Liver (tissue), 9 donors: Measurements from ENCODE around the gene USH2A. TPM values are rescaled to one million over a fixed set of nuclear protein-coding genes. Genes with fewer than 3 reads are reported as not detected.

Experiments
- DNase-seq: peaks from one replicate; pipeline ENCODE4 v3.0.0-alpha.2; 2017; ENCODE audit warnings: low spot score
- H3K27ac ChIP-seq, 2 donors: one replicate each; pipeline ENCODE4 v1.7.0; 2013; ENCODE audit warnings: inconsistent platforms in 2 of 2, low read length in 2 of 2, control low read depth in 1 of 2, low read depth in 1 of 2, mild to moderate bottlenecking in 1 of 2
- H3K27me3 ChIP-seq, 4 donors: one replicate each; pipeline versions ENCODE4 v1.6.1 to v1.7.0; 2013; ENCODE audit warnings: low read length in 3 of 4, inconsistent platforms in 1 of 4, mild to moderate bottlenecking in 1 of 4, moderate library complexity in 1 of 4; ENCODE audit not compliant: control insufficient read depth in 4 of 4, insufficient read depth in 4 of 4
- H3K36me3 ChIP-seq, 4 donors: one replicate each; pipeline versions ENCODE4 v1.6.1 to v1.7.0; 2013; ENCODE audit warnings: low read length in 3 of 4, mild to moderate bottlenecking in 3 of 4, low read depth in 1 of 4, moderate library complexity in 1 of 4; ENCODE audit not compliant: control insufficient read depth in 4 of 4, insufficient read depth in 3 of 4
- H3K4me1 ChIP-seq, 4 donors: one replicate each; pipeline versions ENCODE4 v1.6.1 to v1.7.0; 2013; ENCODE audit warnings: low read length in 3 of 4, mild to moderate bottlenecking in 3 of 4, moderate library complexity in 1 of 4; ENCODE audit not compliant: control insufficient read depth in 4 of 4, insufficient read depth in 4 of 4
- H3K4me3 ChIP-seq, 3 donors: one replicate each; pipeline versions ENCODE4 v1.6.1 to v1.7.0; 2013; ENCODE audit warnings: low read length in 3 of 3, control low read depth in 1 of 3, low read depth in 1 of 3, mild to moderate bottlenecking in 1 of 3
- H3K9ac ChIP-seq, 2 donors: one replicate each; pipeline ENCODE4 v1.7.0; 2013; ENCODE audit warnings: low read length in 2 of 2, mild to moderate bottlenecking in 2 of 2, moderate library complexity in 2 of 2, control low read depth in 1 of 2, low read depth in 1 of 2
- H3K9me3 ChIP-seq, 4 donors: one replicate each; pipeline versions ENCODE4 v1.6.1 to v1.7.0; 2013; ENCODE audit warnings: low read length in 3 of 4; ENCODE audit not compliant: control insufficient read depth in 4 of 4
- ATF3 ChIP-seq: IDR thresholded peaks from 2 replicates; pipeline ENCODE4 v1.6.1; 2016; ENCODE audit warnings: antibody characterized with exemption
- FOXA1 ChIP-seq: IDR thresholded peaks from 2 replicates; pipeline ENCODE4 v1.6.1; 2016; ENCODE audit warnings: antibody characterized with exemption
- NR2F2 ChIP-seq: IDR thresholded peaks from 2 replicates; pipeline ENCODE4 v1.6.1; 2016; ENCODE audit warnings: antibody characterized with exemption
- RAD21 ChIP-seq, 2 donors: IDR thresholded peaks; 2 replicates each; pipeline ENCODE4 v1.6.1; 2016; ENCODE audit warnings: antibody characterized with exemption in 2 of 2, mild to moderate bottlenecking in 2 of 2
- REST ChIP-seq: IDR thresholded peaks from 2 replicates; pipeline ENCODE4 v1.6.1; 2016; ENCODE audit warnings: antibody characterized with exemption, mild to moderate bottlenecking
- RXRA ChIP-seq, 2 donors: IDR thresholded peaks; 2 replicates each; pipeline ENCODE4 v1.6.1; 2017 to 2018; ENCODE audit warnings: antibody characterized with exemption in 2 of 2, mild to moderate bottlenecking in 1 of 2
- TAF1 ChIP-seq: conservative IDR thresholded peaks from 2 replicates; pipeline ENCODE4 v1.6.1; 2016; ENCODE audit warnings: antibody characterized with exemption, mild to moderate bottlenecking
- YY1 ChIP-seq: IDR thresholded peaks from 2 replicates; pipeline ENCODE4 v1.6.1; 2016; ENCODE audit warnings: antibody characterized with exemption, mild to moderate bottlenecking
- ZBTB33 ChIP-seq: IDR thresholded peaks from 2 replicates; pipeline ENCODE4 v1.6.1; 2016; ENCODE audit warnings: antibody characterized with exemption
- WGBS: extraction: QIAGEN DNeasy Blood & Tissue Kit; methylation state at CpG from one replicate; pipeline ENCODE4 v1.1.7; 2013; 5-methylcytosine and 5-hydroxymethylcytosine counted together
- polyA plus RNA-seq, 2 donors: library from polyadenylated mRNA; stranded (reverse) in 1 of 2; unstranded in 1 of 2; fragments of 200-250 nt in 1 of 2; fragments of >200 nt in 1 of 2; fragmentation: Nextera tagmentation in 1 of 2; extraction: Ambion mirVana in 1 of 2; gene quantifications; one replicate each; pipeline versions ENCODE4 v1.2.1 to v1.2.3, GENCODE V29; 2013 to 2015
- total RNA-seq, 2 donors: library from RNA; depleted of rRNA; stranded (reverse); fragments of >200 nt; gene quantifications; one replicate each; pipeline ENCODE4 v1.2.3, GENCODE V29; 2014
- donor health status: healthy.
- donor health status: healthy.
- donor health status: healthy.
- donor health status: healthy.
- donor health status: healthy.

Gene USH2A
- total and polyA plus RNA-seq, 4 donors = 0.14 to 1.0 (median 0.31) TPM

GRCh38 chr1:215608646-215609045 is 814.6 kb downstream of the USH2A start:
- no peak overlapping the region for H3K9ac ChIP-seq
- no peak overlapping the region for H3K4me3 ChIP-seq
- H3K36me3 ChIP-seq = peaks cover 0 to 30% (median 10%) of the 10 kb centered on the region in 4 donors
- H3K27ac ChIP-seq = no peak overlapping the region
- WGBS = 82% methylated on average over 4 of the region's 4 CpGs
- no peak for TF ChIP-seq TAF1
- H3K4me1 ChIP-seq = peaks cover 0 to 40% (median 20%) of the 10 kb centered on the region in 4 donors
- no peaks in the 10 kb centered on the region for H3K9me3 ChIP-seq
- DNase-seq = no peak
- H3K27me3 ChIP-seq = no peaks in the 10 kb centered on the region

- WGBS = 40% methylated on average over 1 of the region's 1 CpG
- no peak for DNase-seq
- H3K36me3 ChIP-seq = peaks cover 0 to 22% (median 4%) of the 10 kb centered on the region in 4 donors
These were observed 815.8 kb downstream of the USH2A start for GRCh38 chr1:215607412-215607811.

More at GRCh38 chr1:215607412-215607811, 815.8 kb downstream of the USH2A start:
- no peak for TF ChIP-seq YY1
- no peak for TF ChIP-seq NR2F2
- no peak for TF ChIP-seq ZBTB33
- TF ChIP-seq RXRA (IDR thresholded peaks at IDR 0.05) = no peak
- TF ChIP-seq REST = no peak
- no peak for TF ChIP-seq ATF3
- no peak for TF ChIP-seq FOXA1
- no peak for TF ChIP-seq RAD21 (IDR thresholded peaks at IDR 0.05)
- Histone ChIP-seq H3K27me3 (no peaks in the 10 kb centered on the region), H3K4me3 (no peak overlapping the region), H3K4me1 (peaks cover 0 to 40% (median 20%) of the 10 kb centered on the region in 4 donors), H3K9me3 (no peaks in the 10 kb centered on the region), H3K27ac (no peak overlapping the region), H3K9ac (peak overlapping the region in 1 of 2 donors; percentile 12)
